HUES64 (cell line): ENCODE results near the gene METTL1.
"Not testable (repeated sequence)": the region's sequence is repeated elsewhere in the genome, so short reads cannot be mapped to it uniquely, and the experiment has no call there.

Experiments
- H3K27ac ChIP-seq: 2 replicates; pipeline ENCODE4 v1.7.0; 2013; ENCODE audit warnings: low read depth, low read length, inconsistent platforms
- H3K27me3 ChIP-seq: 2 replicates; pipeline ENCODE4 v1.6.1; 2013; ENCODE audit warnings: mild to moderate bottlenecking, low read length; ENCODE audit not compliant: insufficient read depth
- H3K36me3 ChIP-seq: 2 replicates; pipeline ENCODE4 v1.6.1; 2013; ENCODE audit warnings: mild to moderate bottlenecking, low read length; ENCODE audit not compliant: insufficient read depth
- H3K4me1 ChIP-seq: 2 replicates; pipeline ENCODE4 v1.6.1; 2013; ENCODE audit warnings: mild to moderate bottlenecking, low read length, moderate library complexity; ENCODE audit not compliant: insufficient read depth
- H3K4me3 ChIP-seq: 2 replicates; pipeline ENCODE4 v1.5.1; 2013; ENCODE audit warnings: mild to moderate bottlenecking, low read length, moderate library complexity
- H3K9ac ChIP-seq: 2 replicates; pipeline ENCODE4 v1.6.1; 2013; ENCODE audit warnings: mild to moderate bottlenecking, low read depth, low read length
- H3K9me3 ChIP-seq: 2 replicates; pipeline ENCODE4 v1.6.1; 2013; ENCODE audit warnings: low read depth, low read length; ENCODE audit not compliant: insufficient read depth
- WGBS: fragments of 150-250, 120-280 bp; methylation state at CpG from one replicate; pipeline ENCODE4 v1.1.7; 2013; ENCODE audit warnings: missing lambda C conversion rate; 5-methylcytosine and 5-hydroxymethylcytosine counted together

Gene METTL1

GRCh38 chr12:57725851-57726150, 46.1 kb downstream of the METTL1 start:
- H3K9me3 ChIP-seq, result no peaks in the 10 kb centered on the region
- H3K9ac ChIP-seq, result no peak overlapping the region
- 0 out of 2 replicates have a peak, but pooled peaks cover 6% of the 10 kb centered on the region for H3K36me3 ChIP-seq
- peak overlapping the region; percentile 55 for H3K4me3 ChIP-seq
- peaks cover 78% of the 10 kb centered on the region for H3K27me3 ChIP-seq
- H3K4me1 ChIP-seq, result no peaks in the 10 kb centered on the region
- 8% methylated on average over 8 of the region's 10 CpGs for WGBS
- no peak overlapping the region for H3K27ac ChIP-seq

- H3K36me3 ChIP-seq, result 0 out of 2 replicates have a peak, but pooled peaks cover 9% of the 10 kb centered on the region
- no peaks in the 10 kb centered on the region for H3K9me3 ChIP-seq
- WGBS, result 65% methylated on average over 10 of the region's 11 CpGs
- H3K27me3 ChIP-seq, result peaks cover 72% of the 10 kb centered on the region
- no peak overlapping the region for H3K9ac ChIP-seq
- no peak overlapping the region for H3K27ac ChIP-seq
- no peaks in the 10 kb centered on the region for H3K4me1 ChIP-seq
- no peak overlapping the region for H3K4me3 ChIP-seq
Observed at GRCh38 chr12:57724936-57725740, 46.8 kb downstream of the METTL1 start.

- Histone ChIP-seq H3K36me3 (peaks cover 16% of the 10 kb centered on the region), H3K9me3 (no peaks in the 10 kb centered on the region), H3K9ac (no peak overlapping the region), H3K27ac (no peak overlapping the region), H3K4me3 (no peak overlapping the region), H3K4me1 (no peaks in the 10 kb centered on the region), H3K27me3 (peaks cover 63% of the 10 kb centered on the region)
- 81% methylated on average over 12 of the region's 12 CpGs for WGBS
Observed at GRCh38 chr12:57724003-57724935, 47.6 kb downstream of the METTL1 start.

- H3K27ac ChIP-seq, result no peak overlapping the region
- no peak overlapping the region for H3K4me3 ChIP-seq
- H3K4me1 ChIP-seq, result no peaks in the 10 kb centered on the region
- H3K27me3 ChIP-seq, result peaks cover 58% of the 10 kb centered on the region
- H3K9ac ChIP-seq, result no peak overlapping the region
- peaks cover 23% of the 10 kb centered on the region for H3K36me3 ChIP-seq
- no CpG with 5 or more reads among the region's 2 CpGs for WGBS
- no peaks in the 10 kb centered on the region for H3K9me3 ChIP-seq
Observed at GRCh38 chr12:57723630-57723962, 48.3 kb downstream of the METTL1 start.

- Histone ChIP-seq H3K4me1 (no peaks in the 10 kb centered on the region), H3K9ac (no peak overlapping the region), H3K4me3 (no peak overlapping the region), H3K27me3 (peaks cover 52% of the 10 kb centered on the region), H3K27ac (no peak overlapping the region), H3K9me3 (no peaks in the 10 kb centered on the region), H3K36me3 (peaks cover 28% of the 10 kb centered on the region)
- WGBS, result 78% methylated on average over 11 of the region's 11 CpGs
Observed at GRCh38 chr12:57722716-57723629, 48.9 kb downstream of the METTL1 start.

GRCh38 chr12:57721846-57722608, 49.9 kb downstream of the METTL1 start:
- H3K9me3 ChIP-seq, H3K27ac ChIP-seq, H3K4me3 ChIP-seq, H3K9ac ChIP-seq, H3K4me1 ChIP-seq: not testable (repeated sequence)
- H3K36me3 ChIP-seq, result peaks cover 33% of the 10 kb centered on the region
- H3K27me3 ChIP-seq, result peaks cover 42% of the 10 kb centered on the region
- WGBS, result 94% methylated on average over 16 of the region's 16 CpGs

- H3K36me3 ChIP-seq, result peaks cover 44% of the 10 kb centered on the region
- WGBS, result 91% methylated on average over 11 of the region's 11 CpGs
Observed at GRCh38 chr12:57720606-57721595, 51.0 kb downstream of the METTL1 start.

GRCh38 chr12:57719777-57720605, 51.9 kb downstream of the METTL1 start:
- no peak overlapping the region for H3K27ac ChIP-seq
- 94% methylated on average over 20 of the region's 20 CpGs for WGBS
- no peaks in the 10 kb centered on the region for H3K9me3 ChIP-seq
- H3K4me1 ChIP-seq, result no peaks in the 10 kb centered on the region
- H3K9ac ChIP-seq, result no peak overlapping the region
- H3K36me3 ChIP-seq, result peaks cover 45% of the 10 kb centered on the region
- H3K27me3 ChIP-seq, result peaks cover 23% of the 10 kb centered on the region
- no peak overlapping the region for H3K4me3 ChIP-seq

More at GRCh38 chr12:57720606-57721595, 51.0 kb downstream of the METTL1 start:
- Histone ChIP-seq H3K27me3 (peaks cover 31% of the 10 kb centered on the region), H3K27ac (no peak overlapping the region), H3K9me3 (no peaks in the 10 kb centered on the region), H3K4me3 (no peak overlapping the region), H3K9ac (no peak overlapping the region), H3K4me1 (no peaks in the 10 kb centered on the region)
